GM19467 (cell line): ENCODE measurements around the gene DGKI.

Experiments used
- ATAC-seq: cut with Tn5 transposase; IDR thresholded peaks from one replicate; pipeline ENCODE4 v1.9.1; 2021; ENCODE audit warnings: mild to moderate bottlenecking, moderate library complexity; ENCODE audit not compliant: unreplicated experiment

The DGKI gene

DNA sequence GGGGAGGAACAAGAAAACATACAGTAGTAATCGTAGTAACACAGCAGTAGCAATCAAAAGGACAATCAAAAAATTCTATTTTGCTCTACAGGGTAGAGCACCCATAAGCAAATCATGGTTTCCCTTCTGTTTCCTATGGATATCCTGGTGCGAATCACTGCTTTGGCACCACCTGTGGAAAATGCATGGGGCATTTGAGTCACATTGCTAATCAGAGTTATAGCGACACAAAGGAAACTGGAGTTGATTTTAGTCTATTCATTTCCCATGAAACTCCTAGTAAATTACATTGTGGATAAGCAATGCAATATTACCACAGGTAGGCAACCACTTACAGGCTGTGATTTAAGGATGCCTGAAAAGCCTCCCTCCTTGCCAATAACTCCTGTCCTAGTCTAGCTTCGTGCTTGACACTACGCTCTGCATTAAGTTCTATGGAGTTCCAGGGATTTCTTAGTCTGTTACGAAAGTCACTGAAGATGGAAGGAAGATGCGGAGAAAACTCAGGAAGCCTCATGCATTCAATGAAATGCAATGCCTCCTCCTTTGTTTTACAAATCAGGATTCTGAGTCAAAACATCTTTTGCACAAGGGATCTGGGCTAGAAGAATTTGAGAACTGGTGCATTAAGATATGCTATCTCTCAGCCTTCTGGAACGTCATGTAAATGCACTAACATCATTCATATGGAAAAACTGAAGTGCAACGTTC, 188.4 kb downstream of the DGKI start:
- no peak for ATAC-seq

DNA sequence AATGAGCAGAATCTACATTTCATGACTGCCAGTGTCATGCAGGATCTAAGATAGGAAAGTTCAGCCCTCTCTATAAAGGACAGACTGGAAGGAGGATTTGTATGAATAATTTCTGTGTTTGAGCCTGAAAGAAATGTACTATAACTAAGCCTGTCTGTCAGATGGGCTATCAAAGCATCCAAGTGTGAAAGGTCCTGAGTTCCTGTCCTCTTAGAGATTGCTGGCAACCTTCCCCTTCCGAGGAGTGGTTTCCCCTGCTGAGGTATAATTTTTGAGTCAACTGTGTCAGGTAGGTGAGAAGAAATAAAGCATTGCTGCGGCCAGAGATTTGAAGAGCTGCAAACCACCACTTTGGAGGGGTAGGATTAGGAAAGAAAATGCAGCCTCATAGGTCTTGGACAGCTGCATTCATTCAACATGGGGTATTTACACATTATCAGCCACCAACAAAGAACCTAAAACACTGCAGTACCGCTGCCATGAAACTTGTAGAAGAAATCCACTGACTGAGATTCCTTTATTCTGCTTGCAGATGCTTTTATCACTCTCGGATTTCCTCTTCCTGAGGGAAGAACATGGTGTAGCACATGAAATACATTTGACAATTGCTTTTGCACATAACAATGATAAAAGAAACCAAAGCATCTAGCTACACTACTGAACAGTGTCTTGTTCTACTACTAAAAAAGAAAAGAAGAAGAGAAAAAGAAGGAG, 189.1 kb downstream of the DGKI start:
- ATAC-seq: no peak

DNA sequence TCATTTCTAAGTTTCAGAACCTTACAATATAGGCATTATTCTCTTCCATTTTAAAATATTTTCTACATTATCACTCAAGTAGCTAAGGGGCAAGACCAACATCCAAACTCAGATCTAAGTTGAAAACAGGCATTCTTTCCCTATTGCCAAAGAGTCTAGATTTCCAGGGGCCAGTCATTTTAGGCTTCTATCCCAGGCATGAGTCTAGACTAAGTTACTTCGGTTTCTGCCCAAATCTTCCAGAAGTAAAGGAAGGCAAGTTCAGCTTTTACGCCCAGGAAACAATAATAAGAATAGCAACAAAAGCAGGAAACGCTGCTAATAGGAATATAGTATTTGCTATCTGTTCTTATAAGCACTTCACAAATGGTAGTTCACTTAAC, 189.9 kb downstream of the DGKI start:
- ATAC-seq: no peak

DNA sequence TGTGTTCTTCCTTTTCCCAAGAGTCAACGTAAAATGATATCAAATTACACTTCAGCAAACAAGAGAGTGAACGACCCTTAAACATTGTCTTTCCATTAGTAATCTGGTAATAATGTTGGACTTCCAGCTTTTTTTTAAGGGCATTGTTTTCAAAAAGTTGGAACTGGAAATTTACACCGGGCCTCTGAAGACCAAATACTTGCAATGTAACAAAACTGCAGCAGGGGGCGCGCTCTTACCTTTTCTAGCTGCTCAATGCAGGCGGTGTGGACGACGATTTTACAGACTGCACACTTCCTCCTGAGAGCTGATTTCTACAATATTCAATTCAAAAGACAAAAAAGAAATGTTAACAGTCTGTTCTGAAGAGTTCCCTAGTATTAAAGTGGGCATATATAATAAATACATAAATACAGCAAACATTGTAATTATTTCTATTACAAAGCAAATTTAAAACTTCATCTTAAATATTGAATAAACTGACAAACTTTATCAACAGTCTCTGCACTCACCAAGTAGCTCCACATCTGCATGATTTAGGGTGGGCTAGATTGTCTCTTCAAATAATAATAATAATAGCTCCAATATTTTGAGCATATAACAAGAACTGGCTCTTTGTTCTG, 190.4 kb downstream of the DGKI start:
- ATAC-seq: peak; percentile 89

DNA sequence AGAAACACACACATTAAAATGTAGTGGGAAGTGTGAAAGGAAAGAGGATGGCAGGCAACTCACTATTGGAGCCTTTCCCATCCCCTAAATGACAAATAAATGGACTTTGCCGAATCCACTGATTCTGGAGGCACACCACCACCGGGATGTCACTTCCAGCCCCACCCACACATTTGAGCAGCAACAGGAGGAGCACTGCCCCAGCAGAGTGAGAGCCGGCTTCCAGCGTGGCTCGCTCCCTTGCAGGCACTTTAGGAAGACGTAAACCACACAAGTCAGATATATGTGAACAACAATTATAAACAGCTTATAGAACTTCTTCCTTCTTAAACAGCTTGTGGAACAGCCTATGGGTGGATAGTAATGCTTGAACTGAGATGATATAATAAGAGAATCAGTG, 191.0 kb downstream of the DGKI start:
- ATAC-seq: no peak

DNA sequence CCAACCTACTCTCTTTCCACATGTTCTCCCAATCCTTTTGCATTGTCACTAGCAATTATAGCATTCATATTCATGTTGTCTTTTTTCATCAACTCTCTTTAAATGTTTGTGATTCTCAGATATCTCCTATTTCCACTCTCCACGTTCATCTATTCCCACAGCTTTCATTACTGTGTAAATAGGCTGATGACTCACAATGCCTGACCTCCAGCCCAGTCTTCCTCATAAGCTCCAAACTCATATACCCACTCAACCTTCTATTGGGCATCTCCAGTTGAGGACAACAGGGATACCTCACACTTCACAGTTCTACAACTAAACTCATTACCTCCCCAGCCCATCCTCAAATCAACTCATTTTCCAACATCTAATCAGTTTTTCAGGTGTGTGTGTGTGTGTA, 194.1 kb downstream of the DGKI start:
- no peak for ATAC-seq

DNA sequence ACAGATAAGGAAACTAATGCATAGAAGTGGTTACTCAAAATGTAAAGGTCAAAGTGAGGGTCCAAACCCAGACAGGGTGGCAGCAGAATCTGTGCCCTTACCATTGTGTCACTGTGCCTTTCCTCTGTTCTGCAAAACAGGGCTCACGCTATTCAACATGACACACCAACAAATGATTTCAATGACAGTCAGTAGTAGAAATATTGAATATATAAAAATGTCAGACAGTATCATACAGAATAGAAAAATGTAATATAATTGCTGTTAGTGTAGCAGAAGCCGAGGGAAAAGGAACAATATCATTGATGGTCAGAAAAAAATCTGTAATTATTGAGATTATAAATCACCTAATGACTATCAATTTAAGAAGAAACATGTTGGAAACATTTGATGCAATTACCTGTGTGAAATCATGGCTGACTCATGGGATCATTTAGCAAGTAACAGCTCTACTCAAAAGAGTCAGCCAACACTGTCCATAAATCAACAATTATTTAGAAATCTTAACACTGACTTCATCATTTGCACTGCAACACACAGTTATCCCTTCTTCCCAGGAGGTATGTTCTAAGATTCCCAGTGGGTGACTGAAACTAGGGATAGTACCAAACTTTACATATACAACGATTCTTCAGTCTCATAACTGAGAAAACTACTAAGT, 198.7 kb downstream of the DGKI start:
- ATAC-seq: no peak

DNA sequence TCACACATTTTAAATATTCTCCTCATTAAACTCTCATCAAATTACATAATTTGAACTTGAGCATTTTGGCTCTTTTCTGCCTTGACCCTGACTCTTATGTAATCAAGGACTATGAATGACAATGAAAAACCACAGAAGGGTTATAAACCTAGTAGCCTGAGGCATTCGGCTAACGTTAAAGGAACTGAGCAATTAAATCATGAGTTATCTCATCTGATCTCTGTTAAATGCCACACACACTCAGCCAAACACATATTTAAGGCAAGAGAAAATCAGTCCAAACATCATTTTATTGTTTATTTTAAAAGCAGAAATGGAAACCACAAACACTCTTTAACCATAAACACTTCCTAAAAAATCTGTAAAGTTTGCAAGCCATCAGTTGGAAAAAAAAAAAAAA, 204.3 kb downstream of the DGKI start:
- no peak for ATAC-seq

DNA sequence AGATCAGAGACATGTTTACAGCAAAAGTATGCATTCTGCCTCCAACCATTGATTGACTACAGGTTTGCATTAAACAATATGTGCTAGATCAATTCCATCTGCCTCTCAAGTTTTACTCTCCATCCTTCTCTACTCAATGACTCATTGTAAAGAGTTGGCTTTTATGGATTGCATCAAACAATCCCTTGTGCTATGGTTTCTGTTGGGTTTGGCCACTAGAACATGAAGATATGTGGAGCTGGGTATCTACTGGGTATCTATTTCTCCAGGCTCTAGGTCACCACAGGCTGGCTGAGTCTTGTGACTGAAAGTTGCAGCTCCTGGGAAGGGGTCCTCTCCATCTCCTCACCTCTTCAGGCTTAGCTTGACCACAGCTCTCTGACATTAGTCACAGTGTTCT, 204.7 kb downstream of the DGKI start:
- no peak for ATAC-seq

DNA sequence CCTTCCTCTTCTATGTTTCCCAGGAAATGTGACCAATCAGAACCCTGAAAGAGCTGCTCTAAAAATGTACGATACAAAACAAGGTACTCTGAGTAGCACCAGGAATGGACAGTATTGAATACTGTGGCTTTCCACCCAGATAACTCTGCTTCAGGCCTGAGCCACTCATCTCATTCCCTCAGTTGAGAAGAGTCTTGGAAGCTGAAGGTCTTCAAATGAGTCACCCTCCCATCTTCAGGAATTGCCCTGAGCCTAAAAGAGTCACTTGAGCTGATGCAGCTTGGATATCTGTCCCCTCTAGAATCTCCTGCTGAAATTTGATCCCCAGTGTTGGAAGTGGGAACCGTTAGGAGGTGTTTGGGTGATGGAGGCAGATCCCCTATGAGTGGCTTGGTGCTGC, 210.4 kb downstream of the DGKI start:
- ATAC-seq: no peak

DNA sequence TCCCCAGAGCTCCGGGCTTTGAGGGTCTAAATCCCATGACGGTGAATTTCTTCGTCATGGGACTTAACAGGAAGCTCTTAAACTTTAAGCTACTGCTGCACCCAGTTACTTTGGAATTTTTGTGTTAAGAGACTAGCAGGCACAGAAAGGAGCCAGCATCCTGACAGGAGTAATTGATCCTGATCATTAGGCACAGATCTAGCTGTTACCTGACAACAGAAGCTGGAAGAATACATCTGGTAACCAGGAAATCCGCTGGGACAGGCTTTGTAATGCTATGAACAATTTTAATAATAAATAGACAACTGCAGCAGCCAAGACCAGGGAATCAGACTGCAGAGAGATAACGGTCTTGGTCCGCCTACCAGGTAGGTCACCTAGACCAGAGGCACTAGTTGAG, 210.9 kb downstream of the DGKI start:
- ATAC-seq: no peak

DNA sequence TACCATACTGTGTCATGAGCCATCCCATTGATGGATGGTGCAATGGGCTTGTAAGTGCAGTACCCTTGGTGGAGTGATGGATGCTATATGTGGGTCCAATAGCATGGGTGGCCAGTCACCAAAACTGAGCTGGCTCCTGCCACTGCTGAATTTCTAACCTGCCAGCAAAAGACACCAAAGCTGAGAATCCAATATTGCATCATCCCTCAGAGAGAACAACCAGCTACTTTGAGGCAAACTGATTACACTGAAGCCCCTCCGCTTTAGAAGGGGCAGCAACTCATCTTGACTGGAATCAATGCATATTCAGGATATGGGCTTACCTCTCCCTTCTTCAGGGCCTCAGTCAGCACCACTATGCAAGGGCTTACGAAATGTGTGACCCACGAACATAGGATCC, 211.6 kb downstream of the DGKI start:
- no peak for ATAC-seq

DNA sequence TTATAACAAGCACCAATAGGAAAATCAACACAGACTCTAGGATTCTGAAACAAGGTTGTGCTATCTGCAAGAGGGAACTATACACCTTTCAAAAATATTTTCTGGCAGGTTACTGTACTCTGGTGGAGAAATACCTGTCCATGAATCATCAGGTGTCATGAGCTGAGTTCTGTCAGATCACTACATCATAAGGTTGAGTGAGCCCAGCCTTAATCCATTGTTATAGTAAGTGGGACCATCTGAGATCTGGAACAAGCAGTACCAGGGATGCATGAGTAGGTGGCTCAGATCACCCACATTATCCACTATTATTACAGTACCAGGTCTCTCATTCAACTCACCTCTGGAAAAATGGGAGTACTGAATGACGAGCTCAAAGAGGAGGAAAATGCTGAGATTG, 212.4 kb downstream of the DGKI start:
- no peak for ATAC-seq

DNA sequence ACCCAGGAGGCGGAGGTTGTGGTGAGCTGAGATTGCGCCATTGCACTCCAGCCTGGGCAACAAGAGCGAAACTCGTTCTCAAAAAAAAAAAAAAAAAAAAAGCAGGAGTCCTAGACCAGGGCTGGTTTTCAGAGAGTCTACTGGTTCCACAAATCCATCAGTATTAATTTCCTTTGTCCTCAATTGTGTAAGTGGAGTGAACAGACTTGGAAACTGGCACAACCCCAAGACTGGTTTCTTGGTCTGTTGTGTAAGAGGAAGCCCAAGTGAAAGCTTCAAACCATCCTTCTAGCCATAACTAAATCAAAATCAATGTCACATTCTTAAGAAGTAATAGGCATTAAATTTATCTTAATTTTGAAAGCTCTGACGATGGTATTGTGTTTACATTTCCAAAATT, 213.6 kb downstream of the DGKI start:
- no peak for ATAC-seq

DNA sequence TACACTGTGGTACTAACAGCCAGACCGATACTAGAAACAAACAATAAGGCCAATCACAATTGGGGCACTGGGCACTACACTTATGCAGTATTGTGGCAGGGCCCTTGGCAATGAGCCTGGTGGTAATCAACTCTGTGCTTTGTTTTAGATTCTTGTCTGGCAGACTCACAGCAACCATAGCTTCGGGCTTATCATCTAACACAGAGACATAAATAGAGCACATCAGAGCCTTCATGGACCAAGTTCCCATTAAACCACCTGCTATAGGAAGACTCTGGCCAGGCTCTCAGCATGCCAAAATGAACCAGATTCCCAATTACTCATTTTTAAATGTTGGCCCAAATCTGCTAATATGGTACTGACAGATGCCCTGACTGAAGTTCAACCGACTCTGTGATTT, 218.6 kb downstream of the DGKI start:
- ATAC-seq: no peak

DNA sequence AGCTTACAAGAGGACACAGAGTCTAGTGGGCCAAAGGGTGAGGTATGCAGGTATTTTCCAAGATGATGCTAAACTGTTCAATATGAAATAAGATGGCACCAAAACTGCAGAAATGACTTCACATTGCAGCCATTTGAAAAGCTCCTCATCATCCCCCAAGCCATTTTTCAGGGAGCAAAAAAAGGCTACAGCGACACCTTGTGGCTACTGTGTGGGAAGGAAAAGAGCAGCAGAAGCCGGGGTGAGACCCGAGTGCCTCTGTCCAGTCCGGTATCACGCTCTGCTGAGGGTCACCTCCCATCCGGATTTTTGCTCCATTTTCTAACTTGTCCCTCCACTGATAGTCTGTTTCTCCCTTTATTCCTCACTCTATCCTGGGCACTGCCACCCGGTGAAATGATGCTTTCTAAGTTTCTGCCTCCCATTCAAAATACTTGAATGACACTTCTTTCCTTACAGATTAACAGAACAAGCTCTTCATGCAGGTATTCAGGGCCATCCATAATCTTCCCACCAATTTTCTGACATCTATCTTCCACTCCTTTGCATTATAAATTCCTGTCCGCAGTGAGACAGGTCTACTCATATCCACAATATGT, 220.2 kb downstream of the DGKI start:
- peak; percentile 80 for ATAC-seq

DNA sequence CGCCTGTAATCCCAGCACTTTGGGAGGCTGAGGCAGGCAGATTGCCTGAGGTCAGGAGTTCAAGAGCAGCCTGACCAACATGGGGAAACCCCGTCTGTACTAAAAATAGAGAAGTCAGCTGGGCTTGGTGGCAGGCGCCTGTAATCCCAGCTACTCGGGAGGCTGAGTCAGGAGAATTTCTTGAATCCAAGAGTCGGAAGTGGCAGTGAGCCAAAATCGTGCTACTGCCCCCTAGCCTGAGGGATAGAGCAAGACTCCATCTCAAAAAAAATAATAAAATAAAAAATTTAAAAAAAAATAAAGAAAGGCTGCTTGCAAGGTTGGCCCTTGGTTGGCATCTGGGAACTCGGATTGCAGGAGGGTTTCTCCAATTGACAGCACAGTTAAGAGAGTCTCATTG, 221.6 kb downstream of the DGKI start:
- ATAC-seq: no peak

DNA sequence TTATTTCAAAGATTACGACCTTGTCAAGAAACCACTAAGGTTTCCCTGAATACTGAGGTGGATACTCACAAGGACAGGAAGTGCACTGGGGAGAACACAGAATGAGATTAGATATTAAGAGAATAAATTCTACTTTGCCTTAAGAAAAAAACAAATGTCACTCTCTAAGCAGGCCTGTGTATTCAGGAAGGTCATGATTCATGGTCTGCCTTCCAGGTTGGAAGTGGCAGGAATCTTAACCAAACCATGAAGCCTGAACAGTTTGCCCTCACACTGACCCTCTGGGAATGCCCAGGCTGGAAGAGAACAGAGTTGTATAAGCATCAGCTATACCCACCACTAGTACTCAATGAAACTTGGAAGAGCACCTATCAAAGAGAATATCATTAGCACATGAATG, 227.6 kb downstream of the DGKI start:
- ATAC-seq: no peak

DNA sequence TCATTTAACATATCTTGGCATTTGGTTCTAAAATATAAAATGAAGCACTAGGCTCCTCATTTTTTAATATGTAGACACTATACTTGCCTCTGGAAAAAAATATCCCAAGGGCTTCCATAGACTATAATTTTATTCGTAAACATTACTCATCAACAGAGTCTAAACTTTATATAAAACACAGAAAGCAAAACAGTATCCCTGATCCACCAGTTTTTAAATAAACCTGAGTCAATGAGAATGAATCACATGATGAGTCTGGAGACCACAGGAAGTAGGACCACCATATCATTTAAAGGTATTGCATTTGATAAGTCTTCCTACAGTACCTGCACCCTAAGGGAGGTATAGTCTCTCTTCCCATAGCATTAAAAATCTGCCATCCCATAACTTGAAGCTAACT, 228.0 kb downstream of the DGKI start:
- no peak for ATAC-seq

DNA sequence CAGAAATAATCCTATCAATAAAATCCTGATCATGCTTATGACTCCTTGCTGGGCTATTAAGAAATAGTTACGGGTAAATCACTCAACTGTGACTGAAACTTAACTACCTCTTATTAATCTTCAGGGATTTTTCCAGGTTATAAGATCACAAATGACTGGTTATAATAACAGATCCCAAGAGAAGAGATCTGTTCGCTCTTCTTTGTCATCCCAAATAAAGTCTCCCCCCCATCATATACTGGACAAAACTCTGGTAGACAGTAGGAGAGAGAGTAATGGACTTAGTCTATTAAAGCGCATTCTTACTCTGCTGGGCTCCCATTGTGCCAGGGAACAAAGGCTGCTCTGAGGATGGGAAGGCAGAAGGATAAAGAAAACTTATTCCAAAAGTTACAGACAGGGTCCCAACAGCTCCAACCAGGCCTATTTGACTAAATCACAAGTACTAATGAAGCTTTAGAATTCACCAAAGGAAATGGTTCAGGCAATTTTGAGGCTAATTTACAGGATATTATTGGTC, 233.7 kb downstream of the DGKI start:
- ATAC-seq: no peak

DNA sequence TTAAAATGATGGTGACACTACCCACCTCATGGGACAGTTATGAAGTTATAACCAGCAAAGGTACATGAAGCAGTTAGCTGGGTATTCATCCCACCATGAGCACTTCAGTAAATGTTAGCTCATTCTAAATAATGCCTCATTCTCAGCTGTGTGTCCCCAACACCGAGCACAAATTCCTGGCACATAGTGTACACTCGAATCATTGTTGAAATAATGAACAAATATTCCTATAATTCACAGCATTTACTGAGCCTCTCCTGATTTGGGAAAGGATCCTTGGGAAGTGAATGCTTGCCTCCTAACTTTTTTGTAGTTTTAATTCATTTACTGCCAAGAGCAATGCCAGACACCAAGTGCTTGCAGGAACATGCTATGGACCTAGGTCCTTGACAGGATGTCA, 235.2 kb downstream of the DGKI start:
- ATAC-seq: no peak
